K562 (cell line): ENCODE data around the gene RIPOR2. TPM values are rescaled to one million over a fixed set of nuclear protein-coding genes. Genes with fewer than 3 reads are reported as not detected.

Source experiments
- ATAC-seq: fragments of 200-7000 bp; cut with Tn5 transposase; 3 replicates; pipeline ENCODE4 v1.9.1; 2020; ENCODE audit warnings: moderate library complexity
- BruUV-seq: library from RNA; stranded (reverse); fragments of 400-500 nt; replicated peaks from 2 replicates; lab custom pipeline; 2021; lab: Mats Ljungman, UMichigan
- CTCF ChIA-PET: fragments of 300-600 bp; formaldehyde crosslinking; extraction: SDS; loops from one replicate; lab custom pipeline; 2021; ENCODE audit warnings: low intra/inter-chr PET ratio; lab: Yijun Ruan, JAX
- POLR2A ChIA-PET: fragments of 300-600, 350-650 bp; sonication (Branson Sonifier 250); formaldehyde crosslinking; extraction: SDS; loops from one replicate; lab custom pipeline; 2021; ENCODE audit warnings: antibody characterized with exemption, inconsistent platforms; lab: Yijun Ruan, JAX
- DNase-seq, 4 experiments: peaks; one replicate each; pipeline versions ENCODE4 v3.0.0 to v3.0.0-alpha.2; 2011 to 2018; ENCODE audit warnings: low spot score in 3 of 4, mixed read lengths in 3 of 4; ENCODE audit errors: extremely low read depth in 1 of 4
- FAIRE-seq: peaks from 2 replicates; lab custom pipeline; 2011; peaks lifted over from hg19 to GRCh38; lab: Jason Lieb, UNC
- H2AFZ ChIP-seq: 2 replicates; pipeline ENCODE4 v1.6.0; 2011; ENCODE audit warnings: low read depth, low read length, control low read depth, inconsistent platforms
- H3K27ac ChIP-seq: fragments of 200-600 bp; 3 replicates; pipeline ENCODE4 v1.8.0; 2011; ENCODE audit warnings: low read depth, mild to moderate bottlenecking, control low read depth, inconsistent platforms, low read length, moderate library complexity, mixed read lengths; ENCODE audit errors: extremely low read depth
- H3K27me3 ChIP-seq, 2 experiments: fragments of 300-600 bp in 1 of 2; 2 replicates in 1 of 2; 3 replicates in 1 of 2; pipeline versions ENCODE4 v1.6.0 to v1.8.0; 2011; ENCODE audit warnings: inconsistent platforms in 2 of 2, low read length in 2 of 2, mild to moderate bottlenecking in 1 of 2, mixed read lengths in 1 of 2, moderate library complexity in 1 of 2; ENCODE audit not compliant: control insufficient read depth in 2 of 2, insufficient read depth in 2 of 2
- H3K36me3 ChIP-seq: fragments of 300-600 bp; 3 replicates; pipeline ENCODE4 v1.8.0; 2011; ENCODE audit warnings: mild to moderate bottlenecking, low read length, inconsistent platforms; ENCODE audit not compliant: control insufficient read depth, insufficient read depth
- H3K4me1 ChIP-seq, 2 experiments: fragments of 200-600 bp in 1 of 2; replicated peaks in 1 of 2; 2 replicates in 1 of 2; 3 replicates in 1 of 2; pipeline versions ENCODE4 v1.5.1 to v1.8.0; 2011; ENCODE audit warnings: inconsistent platforms in 2 of 2, low read length in 2 of 2, mild to moderate bottlenecking in 1 of 2, mixed read lengths in 1 of 2, moderate library complexity in 1 of 2; ENCODE audit not compliant: control insufficient read depth in 2 of 2, insufficient read depth in 2 of 2
- H3K4me2 ChIP-seq: 2 replicates; pipeline ENCODE4 v1.6.1; 2011; ENCODE audit warnings: low read length, control low read depth, inconsistent platforms, mixed read lengths; ENCODE audit not compliant: insufficient read depth
- H3K4me3 ChIP-seq: fragments of 200-600 bp; sonication (generic), shearing (Covaris generic); 2 replicates; pipeline ENCODE4 v1.5.1; 2016; ENCODE audit warnings: control low read depth, inconsistent platforms
- H3K79me2 ChIP-seq: fragments of 200-600 bp; 3 replicates; pipeline ENCODE4 v1.8.0; 2011; ENCODE audit warnings: low read length, inconsistent platforms; ENCODE audit not compliant: control insufficient read depth, insufficient read depth
- H3K9ac ChIP-seq, 2 experiments: 2 replicates each; pipeline versions ENCODE4 v1.6.0 to v1.6.1; 2011; ENCODE audit warnings: low read depth in 2 of 2, low read length in 2 of 2, control low read depth in 1 of 2, inconsistent platforms in 1 of 2, mild to moderate bottlenecking in 1 of 2, mixed read lengths in 1 of 2; ENCODE audit not compliant: insufficient read depth in 1 of 2
- H3K9me1 ChIP-seq: one replicate; pipeline ENCODE4 v1.6.0; 2011; ENCODE audit warnings: inconsistent platforms, mild to moderate bottlenecking, low read length, moderate library complexity; ENCODE audit not compliant: control insufficient read depth, insufficient read depth
- H3K9me3 ChIP-seq: replicated peaks from 2 replicates; pipeline ENCODE4 v1.5.1; 2011; ENCODE audit warnings: low read depth, low read length, inconsistent platforms; ENCODE audit not compliant: control insufficient read depth, insufficient read depth
- H4K20me1 ChIP-seq: replicated peaks from 2 replicates; pipeline ENCODE4 v1.6.1; 2011; ENCODE audit warnings: low read length, inconsistent platforms, mixed read lengths; ENCODE audit not compliant: control insufficient read depth, insufficient read depth
- ADNP ChIP-seq: fragments of 200-800 bp; sonication (Bioruptor generic); IDR thresholded peaks from 2 replicates; pipeline ENCODE4 v1.6.1; 2016; ENCODE audit warnings: missing genetic modification characterization, missing compliant biosample characterization
- KDM1A ChIP-seq, 2 experiments: fragments of 450-650 bp; IDR thresholded peaks; 2 replicates each; pipeline ENCODE4 v1.6.1; 2016; ENCODE audit warnings: mild to moderate bottlenecking in 2 of 2
- RBM25 ChIP-seq: fragments of 200-400 bp; formaldehyde crosslinking; IDR thresholded peaks from 2 replicates; pipeline ENCODE4 v1.6.1; 2018; ENCODE audit warnings: low read length, low read depth, moderate library complexity; ENCODE audit not compliant: severe bottlenecking
- RCOR1 ChIP-seq, 2 experiments: IDR thresholded peaks; 2 replicates each; pipeline ENCODE4 v1.6.1; 2012; ENCODE audit warnings: low read depth in 2 of 2, low read length in 2 of 2, borderline replicate concordance in 1 of 2, improper control_type of control experiment in 1 of 2
- ZNF407 ChIP-seq: fragments of 450-650 bp; IDR thresholded peaks from 2 replicates; pipeline ENCODE4 v1.6.1; 2016; ENCODE audit warnings: low read depth
- in situ Hi-C: fragments of 300-500 bp; cut with MboI; formaldehyde crosslinking; loops from 4 replicates; pipeline ENCODE4 v1.15.0; 2018; ENCODE audit warnings: inconsistent platforms, mixed read lengths
- intact Hi-C: fragments of 100-400 bp; cut with micrococcal nuclease; formaldehyde crosslinking; loops from 2 replicates; pipeline ENCODE4 v1.14.2; 2022
- polyA plus RNA-seq, 8 experiments: library from polyadenylated mRNA; depleted of rRNA in 4 of 8; stranded (reverse) in 5 of 8; unstranded in 3 of 8; fragments of >200 nt; fragmentation: Nextera tagmentation in 2 of 8; fragmentation: Illumina TruSeq in 1 of 8; extraction: Ambion mirVana in 2 of 8; extraction: Trizol in 1 of 8; gene quantifications; 2 replicates each; pipeline versions ENCODE4 v1.2.1 to v1.2.3, GENCODE V29; 2011 to 2014; ENCODE audit warnings: inconsistent platforms in 1 of 8, missing spikeins in 1 of 8
- total RNA-seq, 7 experiments: library from RNA; depleted of rRNA in 6 of 7; stranded (reverse); fragments of >200 nt in 6 of 7; fragmentation: Illumina TruSeq in 2 of 7; extraction: Trizol in 2 of 7; gene quantifications; 2 replicates each; pipeline versions ENCODE4 v1.2.1 to v1.2.3, GENCODE V29; 2011 to 2021; ENCODE audit warnings: low replicate concordance in 1 of 7

Gene RIPOR2
- total and polyA plus RNA-seq, 9 of the 15 experiments (the other 6 are each of a cell fraction or from before 2014, with no cell fraction given), result 0.04 to 1.0 (median 0.47) TPM; not detected in 2

- in situ Hi-C loops, result no loop called here
- BruUV-seq, result no TSS peak
- no peak overlapping the region for H3K4me2 ChIP-seq
Observed at GRCh38 chr6:24778878-24779277, 156.9 kb downstream of the RIPOR2 start.

More at GRCh38 chr6:24778878-24779277, 156.9 kb downstream of the RIPOR2 start:
- POLR2A ChIA-PET, result interaction anchor here (0.6 to 2.1 kb wide), 3 partner anchors 9 to 60 kb away, joined by 3 to 8 read pairs (median 5); partner anchors contain the start of gene C6orf62
- Histone ChIP-seq H2AFZ (no peak overlapping the region), H3K27me3 (no peaks in the 10 kb centered on the region), H3K9me3 (no peaks in the 10 kb centered on the region), H3K4me3 (no peak overlapping the region), H3K4me1 (peaks cover 7 to 8% of the 10 kb centered on the region in 2 experiments; a peak in 4 of 5 replicates), H3K27ac (no peak overlapping the region), H3K9me1 (no peaks in the 10 kb centered on the region), H4K20me1 (peaks cover 12% of the 10 kb centered on the region; the same call in 1 of the 2 replicates), H3K79me2 (peaks cover 81% of the 10 kb centered on the region), H3K36me3 (peaks cover 67% of the 10 kb centered on the region), H3K9ac (no peak overlapping the region; a peak in 1 of 4 replicates)
- intact Hi-C loops, result loop anchor here (10.0 kb wide), 2 partner anchors 1246 to 1436 kb away; a partner anchor contains a TSS
- TF ChIP-seq RCOR1 (IDR thresholded peaks at IDR 0.05; ENCODE audit: borderline replicate concordance in 1 of 2, low read depth in 2 of 2, low read length in 2 of 2) (peak in 1 of 2 experiments; percentile 54; a peak in 1 of 4 replicates), ADNP (tag) (peak; percentile 71), RBM25 (peak; percentile 90), KDM1A (IDR thresholded peaks at IDR 0.05) (0 out of 4 replicates have a peak, but pooled peaks of 1 of the 2 experiments have one; percentile 21), ZNF407 (no peak)
- FAIRE-seq, result no peak
- no peak for DNase-seq
- CTCF ChIA-PET, result no interaction called here
- ATAC-seq, result no peak
